Right ventricle myocardium superior (tissue), 1 donor: Measurements from ENCODE around the gene AATK. TPM values are rescaled to one million over a fixed set of nuclear protein-coding genes. Genes with fewer than 3 reads are reported as not detected.

Experiments used
- ATAC-seq: fragments of 200-7000 bp; cut with Tn5 transposase; one replicate; pipeline ENCODE4 v1.9.1; 2020; ENCODE audit warnings: mild to moderate bottlenecking; ENCODE audit not compliant: poor library complexity
- DNase-seq: peaks from one replicate; pipeline ENCODE4 v3.0.0-alpha.2; 2020
- intact Hi-C: fragments of 100-400 bp; cut with DNase I; formaldehyde crosslinking; loops from one replicate; pipeline ENCODE4 v1.11.2; 2022
- total RNA-seq: library from RNA; stranded (reverse); fragmentation: NEBNext Ultra II Directional; extraction: Animal tissue kit (Norgen Biotek cat#: 25700); gene quantifications from one replicate; pipeline ENCODE4 v1.2.1, GENCODE V29; 2021
- donor health status: DM: no; HTN: yes; CAD: no; lungs with severe emphysema.

Gene AATK
- total RNA-seq, 1 donor from 2014 or later: 5.3 TPM

GRCh38 chr17:81126281-81127132, 39.5 kb downstream of the AATK start:
- DNase-seq: no peak
- intact Hi-C loops: no loop called here
- ATAC-seq: no peak

DNA sequence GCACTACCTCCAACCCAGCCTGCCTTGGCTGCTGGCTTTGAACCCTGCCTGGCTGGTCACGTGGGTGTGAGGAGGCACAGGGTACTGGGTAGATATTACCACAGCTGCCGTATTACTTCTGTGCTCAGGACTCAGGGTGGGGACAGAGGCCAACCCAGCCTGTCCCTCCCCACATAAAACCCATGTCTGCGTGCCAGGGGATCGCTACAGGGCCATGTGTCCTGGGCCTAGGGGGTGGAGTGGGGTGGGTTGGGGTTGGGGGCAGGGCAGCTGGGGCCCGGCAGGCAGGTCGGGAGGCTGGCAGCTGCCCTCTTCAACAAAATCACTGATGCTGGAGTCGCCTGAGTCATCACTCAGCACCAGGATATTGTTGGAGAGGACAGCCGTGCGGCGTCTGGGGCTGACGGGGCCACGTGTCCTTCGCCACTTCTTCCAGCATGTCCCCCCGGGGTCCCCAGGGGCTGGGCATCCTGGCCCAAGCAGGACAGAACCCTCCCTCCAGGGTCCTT, 40.4 kb downstream of the AATK start:
- intact Hi-C loops: no loop called here
- no peak for DNase-seq
- peak; percentile 65 for ATAC-seq

DNA sequence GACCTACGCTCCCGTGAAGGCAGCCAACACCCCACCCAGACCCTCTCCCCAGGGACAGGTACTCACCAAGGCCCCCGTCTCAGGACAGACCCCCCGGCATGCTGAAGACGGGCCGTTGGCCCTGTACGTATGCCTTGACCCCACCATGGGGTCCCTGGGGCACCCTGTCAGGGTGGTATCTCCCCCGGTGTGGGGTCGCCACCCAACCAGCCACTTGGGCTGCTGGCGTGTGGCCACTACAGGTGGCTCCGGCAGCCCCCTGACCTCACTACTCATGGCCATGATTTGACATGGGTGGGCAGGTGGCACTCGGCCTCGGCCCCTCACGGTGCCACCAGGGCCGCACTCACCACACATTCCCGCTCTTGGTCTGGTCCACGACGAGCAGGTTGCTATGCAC, 41.6 kb downstream of the AATK start:
- intact Hi-C loops: no loop called here
- no peak for DNase-seq

GRCh38 chr17:81123052-81124048, 42.7 kb downstream of the AATK start:
- intact Hi-C loops: no loop called here
- ATAC-seq: no peak

More for the DNA sequence above, 41.6 kb downstream of the AATK start:
- no peak for ATAC-seq

GRCh38 chr17:81121841-81122733, 43.9 kb downstream of the AATK start:
- intact Hi-C loops: no loop called here
- DNase-seq (no peak), ATAC-seq (no peak)

More at GRCh38 chr17:81123052-81124048, 42.7 kb downstream of the AATK start:
- DNase-seq: no peak

DNA sequence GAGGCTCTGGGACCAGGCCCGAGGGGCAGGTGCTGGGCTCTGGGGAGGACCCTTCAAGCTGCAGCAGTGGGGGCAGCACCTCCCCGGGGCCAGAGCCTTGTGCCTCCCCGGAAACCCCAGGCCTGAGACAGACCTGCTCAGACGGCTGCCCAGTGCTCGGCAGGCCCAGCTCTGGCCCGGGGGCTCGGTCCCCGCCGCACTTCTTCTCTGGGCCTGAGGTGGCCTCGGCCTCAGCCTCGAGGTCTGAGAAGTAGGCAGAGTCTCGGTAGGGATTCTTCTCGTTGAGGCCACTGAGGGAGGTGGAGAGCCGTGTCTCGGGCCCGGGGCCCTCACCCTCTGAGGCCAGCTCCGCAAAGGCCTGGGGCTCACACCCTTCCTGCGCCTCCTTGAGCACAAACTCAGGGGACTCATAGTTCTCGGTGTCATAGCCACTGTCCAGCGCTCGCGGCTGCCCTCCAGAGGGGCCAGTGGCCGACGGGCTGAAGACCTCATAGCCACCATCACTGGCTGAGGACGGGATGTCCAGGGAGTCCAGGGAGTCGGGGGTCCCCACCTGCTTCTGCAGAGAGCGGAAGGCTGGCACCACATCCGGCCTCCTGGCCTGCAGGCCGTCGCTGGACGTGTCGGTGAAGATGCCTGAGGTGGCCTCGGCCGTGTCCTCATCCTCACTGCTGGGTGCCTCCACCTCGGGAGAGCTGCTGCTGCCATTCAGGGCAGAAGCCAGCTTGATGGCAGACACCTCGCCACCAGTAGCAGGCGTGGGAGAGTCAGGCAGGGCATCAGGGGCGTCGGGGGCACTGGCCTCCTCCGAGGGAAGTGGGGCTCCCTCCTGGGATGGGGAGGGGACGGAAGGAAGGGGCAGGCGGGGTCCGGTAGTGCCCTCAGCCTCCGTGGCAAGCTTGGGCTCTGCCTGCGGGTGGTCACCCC, 45.1 kb downstream of the AATK start:
- intact Hi-C loops: no loop called here
- no peak for ATAC-seq
- DNase-seq: no peak

DNA sequence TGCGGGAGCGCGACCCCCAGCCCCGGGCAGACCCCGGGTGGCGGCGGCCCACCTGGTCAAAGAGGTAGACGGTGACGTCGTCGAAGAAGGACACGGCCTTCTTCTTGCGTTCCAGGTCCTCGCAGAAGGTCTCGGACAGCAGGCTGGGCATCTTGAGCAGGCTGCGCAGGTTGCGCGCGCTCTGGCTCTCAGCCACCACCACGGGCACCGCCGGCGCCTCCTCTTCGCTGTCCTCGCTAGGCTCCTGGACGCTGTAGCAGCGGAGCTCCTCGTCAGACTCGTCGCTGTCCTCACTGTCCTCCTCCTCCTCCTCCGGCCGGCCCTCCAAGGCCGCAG, 45.9 kb downstream of the AATK start:
- intact Hi-C loops: no loop called here
- DNase-seq (no peak), ATAC-seq (no peak)

GRCh38 chr17:81119223-81120148, 46.5 kb downstream of the AATK start:
- intact Hi-C loops: no loop called here
- DNase-seq: peak; percentile 74

GRCh38 chr17:81118308-81119221, 47.5 kb downstream of the AATK start:
- DNase-seq (no peak), ATAC-seq (no peak)
- intact Hi-C loops: no loop called here

More at GRCh38 chr17:81119223-81120148, 46.5 kb downstream of the AATK start:
- peak; percentile 36 for ATAC-seq

DNA sequence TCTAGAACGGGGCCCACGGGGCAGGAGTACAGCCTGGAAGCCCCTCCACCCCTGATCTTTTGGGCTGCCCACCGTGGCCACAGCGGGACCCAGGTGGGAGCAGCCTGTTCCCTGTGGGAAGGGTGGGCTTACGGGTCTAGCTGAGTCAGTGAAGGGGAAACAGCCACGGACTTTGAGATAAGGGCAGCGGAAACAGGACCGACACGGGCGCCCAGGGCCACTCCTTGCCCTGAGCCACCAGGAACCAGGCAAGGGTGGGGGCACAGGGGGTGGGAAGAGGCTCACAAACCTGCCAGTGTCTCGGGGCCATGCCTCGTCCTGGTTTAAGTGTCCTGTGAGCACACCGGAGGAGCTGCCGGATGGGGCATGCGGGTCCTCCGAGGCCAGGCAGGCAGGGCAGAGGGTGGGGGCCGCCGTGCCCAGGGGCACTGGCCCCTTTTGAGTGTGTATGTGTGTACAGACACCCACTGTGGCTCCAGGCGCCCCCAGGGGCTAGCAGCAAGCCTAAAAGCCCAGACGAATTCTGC, 48.3 kb downstream of the AATK start:
- no peak for ATAC-seq

DNA sequence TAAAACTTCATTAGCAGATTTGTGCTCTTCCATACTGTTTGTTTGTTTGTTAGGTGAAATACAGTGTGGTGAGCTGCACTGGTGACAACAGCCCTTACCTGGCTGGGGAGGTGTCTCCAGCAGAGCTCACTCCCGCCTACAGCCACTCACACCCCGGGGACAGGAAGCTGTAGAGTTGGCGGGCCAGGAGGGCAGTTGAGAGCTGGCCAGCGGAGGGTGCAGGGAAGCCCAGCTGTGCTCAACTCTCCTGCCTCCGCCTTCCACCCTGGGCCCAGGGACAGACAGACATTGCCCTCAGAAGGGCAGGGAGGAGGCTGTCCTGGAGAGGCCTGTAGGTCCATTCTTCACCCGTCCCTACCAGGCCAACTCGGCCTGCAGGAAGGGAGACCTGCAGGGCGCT, 49.3 kb downstream of the AATK start:
- DNase-seq: no peak
- intact Hi-C loops: no loop called here
- ATAC-seq: no peak

More for the DNA sequence above, 48.3 kb downstream of the AATK start:
- intact Hi-C loops: no loop called here
- no peak for DNase-seq

GRCh38 chr17:81115749-81116464, 50.1 kb downstream of the AATK start:
- ATAC-seq: peak; percentile 49
- intact Hi-C loops: no loop called here
- DNase-seq: peak; percentile 63

- intact Hi-C loops: no loop called here
- ATAC-seq: no peak
These were observed 50.8 kb downstream of the AATK start for GRCh38 chr17:81115219-81115618.

DNA sequence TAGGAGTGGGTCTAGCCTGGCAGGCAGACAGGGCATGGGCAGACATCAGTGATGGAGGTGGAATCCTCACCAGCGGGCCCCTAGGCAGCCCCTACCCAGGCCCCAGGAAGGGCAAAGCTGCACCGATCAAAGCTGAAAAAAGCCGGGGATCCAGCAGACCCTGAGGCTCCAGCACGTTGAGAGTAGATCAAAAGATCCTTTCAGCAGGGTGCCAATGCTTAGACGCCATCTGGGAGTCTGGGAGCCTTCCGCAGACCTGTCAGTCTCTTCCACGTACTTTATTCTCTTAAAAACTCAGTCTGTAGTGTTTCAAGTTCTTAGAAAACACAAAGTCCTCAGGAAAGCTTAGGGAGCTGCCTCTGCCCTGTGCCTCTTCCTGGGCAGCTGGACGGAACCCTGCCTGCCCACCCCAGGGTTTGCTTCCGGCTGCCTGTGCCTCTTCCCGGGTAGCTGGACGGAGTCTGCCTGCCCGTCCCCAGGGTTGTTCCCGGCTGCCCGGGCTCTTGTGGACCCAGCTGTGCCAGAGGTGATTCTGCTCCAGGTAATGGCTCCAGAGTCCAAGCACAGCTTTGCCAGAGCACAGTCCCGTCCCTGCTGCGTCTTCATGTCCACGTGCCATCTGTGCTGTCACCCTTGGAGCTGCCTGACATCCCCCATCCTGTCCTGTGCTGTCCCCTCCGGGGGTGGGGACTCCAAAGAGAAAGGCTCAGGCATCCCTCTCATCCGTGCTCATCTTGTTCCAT, 51.5 kb downstream of the AATK start:
- ATAC-seq (no peak), DNase-seq (no peak)
- intact Hi-C loops: no loop called here

More at GRCh38 chr17:81115219-81115618, 50.8 kb downstream of the AATK start:
- DNase-seq: no peak
